HepG2 (cell line): Measurements from ENCODE around the gene GIPC2. TPM values are rescaled to one million over a fixed set of nuclear protein-coding genes. Genes with fewer than 3 reads are reported as not detected.

Source experiments
- ATF5 ChIP-seq: sonication (generic); formaldehyde crosslinking; IDR thresholded peaks from 2 replicates; pipeline ENCODE4 v1.4.0; 2020; ENCODE audit warnings: mild to moderate bottlenecking, low read depth, missing genetic modification reagents
- BCL3 ChIP-seq: sonication (generic); formaldehyde crosslinking; IDR thresholded peaks from 2 replicates; pipeline ENCODE4 v1.5.1; 2020; ENCODE audit warnings: mild to moderate bottlenecking, missing genetic modification reagents, moderate library complexity
- BRD4 ChIP-seq: sonication (generic); formaldehyde crosslinking; IDR thresholded peaks from 2 replicates; pipeline ENCODE4 v1.4.0; 2020; ENCODE audit warnings: missing genetic modification reagents
- CENPT ChIP-seq: sonication (generic); formaldehyde crosslinking; IDR thresholded peaks from 2 replicates; pipeline ENCODE4 v1.8.0; 2022; ENCODE audit warnings: low read depth, mild to moderate bottlenecking, moderate library complexity, missing genetic modification reagents
- DRAP1 ChIP-seq: IDR thresholded peaks from 2 replicates; pipeline ENCODE4 v1.6.1; 2016; ENCODE audit warnings: missing genetic modification reagents, missing compliant biosample characterization
- GZF1 ChIP-seq: sonication (generic); formaldehyde crosslinking; IDR thresholded peaks from 2 replicates; pipeline ENCODE4 v1.5.1; 2020; ENCODE audit warnings: mild to moderate bottlenecking, missing genetic modification reagents
- IRF2 ChIP-seq: IDR thresholded peaks from 2 replicates; pipeline ENCODE4 v1.6.1; 2018; ENCODE audit warnings: missing genetic modification reagents, missing compliant biosample characterization
- JUN ChIP-seq: sonication (generic); formaldehyde crosslinking; IDR thresholded peaks from 2 replicates; pipeline ENCODE4 v1.4.0; 2020; ENCODE audit warnings: mild to moderate bottlenecking, missing genetic modification reagents
- KDM2A ChIP-seq: sonication (generic); formaldehyde crosslinking; IDR thresholded peaks from 2 replicates; pipeline ENCODE4 v1.4.0; 2020; ENCODE audit warnings: low read depth, missing genetic modification reagents, borderline replicate concordance
- MTF1 ChIP-seq: sonication (generic); formaldehyde crosslinking; IDR thresholded peaks from 2 replicates; pipeline ENCODE4 v1.5.0; 2020; ENCODE audit warnings: missing genetic modification reagents
- MZF1 ChIP-seq: sonication (generic); formaldehyde crosslinking; IDR thresholded peaks from 2 replicates; pipeline ENCODE4 v1.8.1; 2023; ENCODE audit warnings: mild to moderate bottlenecking, missing genetic modification reagents, borderline replicate concordance
- NKX3-1 ChIP-seq: sonication (generic); formaldehyde crosslinking; IDR thresholded peaks from 2 replicates; pipeline ENCODE4 v1.5.0; 2020; ENCODE audit warnings: missing genetic modification reagents
- RORA ChIP-seq: sonication (generic); formaldehyde crosslinking; IDR thresholded peaks from 2 replicates; pipeline ENCODE4 v1.5.0; 2020; ENCODE audit warnings: mild to moderate bottlenecking, missing genetic modification reagents, moderate library complexity
- SALL1 ChIP-seq: sonication (generic); formaldehyde crosslinking; IDR thresholded peaks from 2 replicates; pipeline ENCODE4 v1.8.0; 2022; ENCODE audit warnings: mild to moderate bottlenecking, missing genetic modification reagents
- ZBTB4 ChIP-seq: sonication (generic); formaldehyde crosslinking; IDR thresholded peaks from 2 replicates; pipeline ENCODE4 v1.4.0; 2020; ENCODE audit warnings: missing genetic modification reagents, mild to moderate bottlenecking, borderline replicate concordance
- ZNF44 ChIP-seq: sonication (generic); formaldehyde crosslinking; IDR thresholded peaks from 2 replicates; pipeline ENCODE4 v1.5.1; 2020; ENCODE audit warnings: mild to moderate bottlenecking, missing genetic modification reagents
- ZNF512B ChIP-seq: sonication (generic); formaldehyde crosslinking; IDR thresholded peaks from 2 replicates; pipeline ENCODE4 v1.5.1; 2020; ENCODE audit warnings: missing genetic modification reagents, mild to moderate bottlenecking, borderline replicate concordance
- ZNF605 ChIP-seq: sonication (generic); formaldehyde crosslinking; IDR thresholded peaks from 2 replicates; pipeline ENCODE4 v1.8.0; 2022; ENCODE audit warnings: mild to moderate bottlenecking, missing genetic modification reagents
- ZNF644 ChIP-seq: IDR thresholded peaks from 2 replicates; pipeline ENCODE4 v1.6.1; 2016; ENCODE audit warnings: low read depth
- polyA plus RNA-seq, 8 experiments: library from polyadenylated mRNA; depleted of rRNA in 3 of 8; stranded (reverse) in 7 of 8; unstranded in 1 of 8; fragments of >200 nt; fragmentation: Illumina TruSeq in 4 of 8; extraction: Trizol in 4 of 8; gene quantifications; 2 replicates each; pipeline versions ENCODE4 v1.2.1 to v1.2.3, GENCODE V29; 2011 to 2016; ENCODE audit warnings: low read depth in 4 of 8, missing spikeins in 1 of 8, mixed read lengths in 1 of 8; ENCODE audit not compliant: insufficient read depth in 1 of 8
- total RNA-seq, 5 experiments: library from RNA; depleted of rRNA; stranded (reverse); fragments of >200 nt; fragmentation: Illumina TruSeq; extraction: Trizol; gene quantifications; 2 replicates each; pipeline ENCODE4 v1.2.3, GENCODE V29; 2016; ENCODE audit warnings: low read depth in 1 of 5

Gene GIPC2
- total and polyA plus RNA-seq, 2 of the 13 experiments (the other 11 are each of a cell fraction or from before 2014, with no cell fraction given) = 6.1 to 21.6 TPM

GRCh38 chr1:78045926-78046778 is at the start of gene GIPC2 (continued):
- TF ChIP-seq ZNF512B (CRISPR knock-in tag) = no peak
- TF ChIP-seq CENPT (CRISPR knock-in tag) = no peak
- TF ChIP-seq ZNF644 = no peak
- TF ChIP-seq DRAP1 (CRISPR knock-in tag) = no peak
- TF ChIP-seq SALL1 = peak; percentile 77
- TF ChIP-seq IRF2 = no peak
- no peak; the same call in 1 of the 2 replicates for TF ChIP-seq MTF1 (CRISPR knock-in tag)
- TF ChIP-seq ATF5 = 0 out of 2 replicates have a peak, but pooled peaks have one; percentile 41
- peak; percentile 51; the same call in 1 of the 2 replicates for TF ChIP-seq BCL3 (CRISPR knock-in tag)
- TF ChIP-seq BRD4 = peak; percentile 83
- no peak for TF ChIP-seq ZNF44
- peak; percentile 69 for TF ChIP-seq KDM2A (CRISPR knock-in tag)
- TF ChIP-seq GZF1 (CRISPR knock-in tag) = no peak
- no peak; the same call in 1 of the 2 replicates for TF ChIP-seq JUN
- TF ChIP-seq MZF1 = no peak
- peak; percentile 32; the same call in 1 of the 2 replicates for TF ChIP-seq ZBTB4 (CRISPR knock-in tag)
- no peak for TF ChIP-seq NKX3-1 (CRISPR knock-in tag)
- no peak for TF ChIP-seq RORA
- peak; percentile 52; the same call in 1 of the 2 replicates for TF ChIP-seq ZNF605 (CRISPR knock-in tag)
